HG03066 (cell line): Measurements from ENCODE around the gene IGSF21.
"Not testable (repeated sequence)": the region's sequence is repeated elsewhere in the genome, so short reads cannot be mapped to it uniquely, and the experiment has no call there.

Experiments
- ATAC-seq: cut with Tn5 transposase; IDR thresholded peaks from one replicate; pipeline ENCODE4 v1.9.1; 2021; ENCODE audit warnings: low read depth; ENCODE audit not compliant: unreplicated experiment

Gene IGSF21

GRCh38 chr1:18343581-18343980 lies 236.0 kb downstream of the IGSF21 start:
- no peak for ATAC-seq

DNA sequence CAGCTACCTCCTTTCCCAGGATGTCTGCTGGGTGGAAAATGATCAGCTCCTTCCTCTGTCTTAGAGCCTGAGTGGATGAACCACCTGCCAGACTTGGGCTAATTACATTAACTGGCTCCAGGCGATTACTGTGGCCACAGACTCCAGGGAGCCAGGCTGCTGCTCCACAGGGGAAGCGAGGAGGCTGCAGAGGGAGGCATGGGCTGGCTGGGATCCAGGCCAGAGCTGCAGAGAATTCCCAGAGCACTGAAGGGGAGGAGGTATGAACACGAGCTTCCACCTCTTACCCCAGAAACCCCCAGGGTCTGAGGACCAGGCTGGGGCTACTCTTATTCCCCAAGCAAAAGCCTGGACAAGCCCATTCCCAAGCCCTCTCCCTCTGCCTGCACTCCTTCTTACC lies 237.2 kb downstream of the IGSF21 start:
- no peak for ATAC-seq

GRCh38 chr1:18347559-18347958 lies 240.0 kb downstream of the IGSF21 start:
- ATAC-seq = no peak

- ATAC-seq = no peak
Measured at GRCh38 chr1:18348354-18348753, 240.8 kb downstream of the IGSF21 start.

- ATAC-seq = no peak
Measured at GRCh38 chr1:18350747-18351146, 243.1 kb downstream of the IGSF21 start.

- ATAC-seq = no peak
Measured at GRCh38 chr1:18351735-18352134, 244.1 kb downstream of the IGSF21 start.

DNA sequence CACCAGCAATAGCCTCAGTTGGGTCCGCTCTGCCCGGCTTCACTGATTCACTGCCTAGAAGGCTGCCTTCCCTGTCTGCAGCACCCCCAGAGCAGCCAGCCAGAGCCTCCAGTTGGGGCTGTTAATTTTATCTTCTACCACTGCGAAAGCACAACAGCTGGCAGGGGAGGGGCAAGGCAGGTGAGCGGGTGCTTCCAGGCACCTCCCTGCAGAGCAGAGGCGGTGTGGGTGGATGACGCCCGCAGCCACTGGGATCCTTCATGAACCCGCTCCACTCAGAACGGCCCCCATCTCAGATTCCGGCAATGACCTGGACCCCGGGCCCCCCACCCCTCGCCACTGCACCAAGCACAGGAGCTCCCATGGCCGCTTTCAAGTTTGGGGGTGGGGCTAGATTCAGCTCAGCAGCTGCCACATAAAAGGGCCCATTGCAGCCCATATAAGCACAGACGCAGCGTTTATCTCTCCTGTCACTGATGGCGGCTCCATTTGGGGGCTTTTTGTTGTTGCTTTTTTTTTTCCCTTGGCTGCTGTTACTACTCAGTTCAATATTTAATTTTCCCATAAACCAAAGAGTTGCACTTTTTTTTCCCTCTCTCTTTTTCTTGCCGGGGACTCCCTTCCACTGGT lies 245.2 kb downstream of the IGSF21 start:
- ATAC-seq = no peak

DNA sequence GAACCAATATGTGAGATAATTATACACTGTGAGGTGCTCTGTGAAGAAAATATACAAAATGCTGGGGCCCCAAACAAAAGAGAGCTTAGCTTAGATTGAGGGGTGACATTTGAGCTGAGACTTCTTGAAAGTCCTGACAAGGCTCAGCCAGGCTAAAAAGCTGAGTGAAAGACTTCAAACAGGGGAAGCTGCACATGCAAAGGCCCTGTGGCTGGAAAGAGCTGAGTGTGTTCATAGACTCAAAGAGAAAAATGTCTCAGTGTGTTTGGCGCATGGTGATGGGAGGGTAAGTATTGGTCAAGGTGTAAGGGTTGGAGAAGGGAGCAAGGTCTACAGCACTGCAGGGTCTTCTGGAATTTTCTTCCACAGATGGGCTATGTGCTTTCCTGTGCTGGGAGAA lies 245.9 kb downstream of the IGSF21 start:
- ATAC-seq = no peak

- ATAC-seq = no peak
Measured at GRCh38 chr1:18353992-18354391, 246.4 kb downstream of the IGSF21 start.

- ATAC-seq = no peak
Measured at GRCh38 chr1:18354612-18355011, 247.0 kb downstream of the IGSF21 start.

- ATAC-seq = no peak
Measured at GRCh38 chr1:18357622-18358230, 250.1 kb downstream of the IGSF21 start.

GRCh38 chr1:18358600-18358999 lies 251.0 kb downstream of the IGSF21 start:
- no peak for ATAC-seq

DNA sequence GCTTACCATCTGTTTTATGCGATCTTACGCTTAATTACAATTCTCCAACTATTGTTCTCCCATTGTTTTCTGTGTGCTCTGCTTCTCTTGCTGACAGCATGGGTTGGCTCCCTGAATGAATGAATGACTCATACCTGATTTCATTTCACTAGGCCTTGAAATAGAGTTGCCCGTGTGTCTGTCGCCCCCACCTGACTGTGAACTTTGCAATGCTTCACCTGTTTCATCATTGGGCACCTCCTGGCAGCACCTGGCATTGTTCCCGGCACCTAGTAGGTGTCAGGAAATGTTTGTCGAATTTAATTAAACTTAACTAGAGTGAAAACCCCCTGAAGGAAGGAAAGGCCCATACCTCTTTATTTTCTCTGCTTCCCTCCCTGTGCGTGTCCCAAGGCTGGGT lies 252.7 kb downstream of the IGSF21 start:
- no peak for ATAC-seq

- ATAC-seq = no peak
Measured at GRCh38 chr1:18362150-18362549, 254.6 kb downstream of the IGSF21 start.

DNA sequence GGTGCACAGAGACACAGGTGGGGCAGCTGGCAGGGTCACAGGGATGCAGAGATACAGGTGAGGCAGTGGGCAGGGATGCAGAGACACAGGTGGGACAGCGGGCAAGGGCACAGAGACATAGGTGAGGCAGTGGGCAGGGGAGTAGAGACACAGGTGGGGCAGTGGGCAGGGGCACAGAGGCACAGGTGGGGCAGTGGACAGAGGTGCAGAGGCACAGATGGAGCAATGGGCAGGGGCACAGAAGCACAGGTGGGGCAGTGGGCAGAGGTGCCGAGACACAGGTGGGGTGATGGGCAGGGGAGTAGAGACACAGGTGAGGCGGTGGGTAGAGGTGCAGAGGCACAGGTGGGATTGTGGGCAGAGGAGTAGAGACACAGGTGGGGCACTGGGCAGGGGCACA lies 255.8 kb downstream of the IGSF21 start:
- no peak for ATAC-seq

DNA sequence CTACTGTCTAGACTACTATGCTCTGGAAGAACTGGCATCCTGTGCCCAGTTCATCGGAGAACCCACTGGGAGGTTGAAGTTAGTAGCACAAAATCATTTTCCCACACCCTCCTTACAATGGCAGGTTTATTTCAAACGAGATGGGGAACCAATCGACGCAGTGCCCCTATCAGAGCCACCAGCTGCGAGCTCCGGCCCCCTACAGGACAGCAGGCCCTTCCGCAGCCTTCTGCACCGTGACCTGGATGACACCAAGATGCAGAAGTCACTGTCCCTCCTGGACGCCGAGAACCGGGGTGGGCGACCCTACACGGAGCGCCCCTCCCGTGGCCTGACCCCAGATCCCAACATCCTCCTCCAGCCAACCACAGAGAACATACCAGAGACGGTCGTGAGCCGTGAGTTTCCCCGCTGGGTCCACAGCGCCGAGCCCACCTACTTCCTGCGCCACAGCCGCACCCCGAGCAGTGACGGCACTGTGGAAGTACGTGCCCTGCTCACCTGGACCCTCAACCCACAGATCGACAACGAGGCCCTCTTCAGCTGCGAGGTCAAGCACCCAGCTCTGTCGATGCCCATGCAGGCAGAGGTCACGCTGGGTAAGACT lies 257.6 kb downstream of the IGSF21 start:
- ATAC-seq = no peak

GRCh38 chr1:18372505-18372904 lies 264.9 kb downstream of the IGSF21 start:
- not testable (repeated sequence) for ATAC-seq

GRCh38 chr1:18373151-18373550 lies 265.6 kb downstream of the IGSF21 start:
- ATAC-seq = no peak

DNA sequence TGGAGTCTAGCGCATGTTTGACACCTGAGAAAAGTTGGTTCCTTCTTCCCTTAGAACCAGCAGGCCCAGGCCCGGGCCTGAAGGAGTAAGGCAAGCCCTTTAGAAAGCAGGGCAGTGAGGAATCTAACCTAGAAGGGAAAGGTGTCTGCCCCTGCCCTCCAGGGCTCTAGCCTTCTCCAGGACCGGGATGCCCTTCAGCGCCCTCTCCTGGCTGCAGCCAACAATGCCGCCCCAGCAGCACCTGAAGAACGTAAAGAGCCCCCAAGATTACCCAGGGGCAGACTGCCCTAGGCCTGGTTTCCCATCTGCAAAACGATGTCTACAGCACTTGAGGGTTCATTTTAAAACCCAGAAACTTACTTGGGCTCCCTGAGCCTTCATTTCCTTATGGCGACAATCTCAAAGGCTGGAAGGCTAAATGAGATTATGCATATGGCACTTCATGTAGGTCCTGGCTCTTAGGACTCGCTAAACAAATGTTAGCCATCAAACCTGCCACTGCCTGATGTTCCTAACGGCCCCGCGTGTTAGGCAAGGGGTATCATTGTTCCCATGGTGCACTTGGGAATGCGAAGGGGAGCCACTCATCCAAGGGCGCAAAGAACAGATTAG lies 266.4 kb downstream of the IGSF21 start:
- ATAC-seq = no peak

DNA sequence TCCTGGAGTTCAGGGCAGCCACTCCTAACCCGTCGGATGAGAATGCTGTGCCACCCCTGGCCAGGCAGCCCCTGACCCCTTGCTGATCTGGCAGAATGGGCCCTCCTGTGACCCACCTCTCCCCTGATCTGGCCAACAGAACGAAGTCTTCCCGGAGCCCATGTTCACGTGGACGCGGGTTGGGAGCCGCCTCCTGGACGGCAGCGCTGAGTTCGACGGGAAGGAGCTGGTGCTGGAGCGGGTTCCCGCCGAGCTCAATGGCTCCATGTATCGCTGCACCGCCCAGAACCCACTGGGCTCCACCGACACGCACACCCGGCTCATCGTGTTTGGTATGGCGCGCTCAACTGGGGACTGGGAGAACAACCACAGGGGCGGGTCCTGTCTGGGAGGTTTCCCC lies 269.1 kb downstream of the IGSF21 start:
- no peak for ATAC-seq

DNA sequence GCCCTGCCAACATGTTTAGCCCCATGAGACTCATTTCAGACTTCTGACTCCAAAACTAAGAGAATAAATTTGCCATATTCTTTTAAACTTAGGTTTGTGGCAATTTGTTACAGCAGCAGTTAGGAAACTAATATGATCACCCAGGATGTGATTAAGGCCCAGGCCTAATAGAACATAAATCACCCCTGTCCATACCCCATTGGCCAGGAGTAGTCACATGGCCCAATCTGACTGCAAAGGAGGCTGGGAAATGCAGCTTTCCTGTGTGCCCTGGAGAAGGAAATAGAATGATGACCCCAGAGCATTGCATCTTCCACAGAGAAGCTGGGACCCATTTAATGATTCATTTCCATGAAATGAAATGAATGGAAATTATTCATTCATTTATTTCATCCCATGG lies 272.7 kb downstream of the IGSF21 start:
- no peak for ATAC-seq

DNA sequence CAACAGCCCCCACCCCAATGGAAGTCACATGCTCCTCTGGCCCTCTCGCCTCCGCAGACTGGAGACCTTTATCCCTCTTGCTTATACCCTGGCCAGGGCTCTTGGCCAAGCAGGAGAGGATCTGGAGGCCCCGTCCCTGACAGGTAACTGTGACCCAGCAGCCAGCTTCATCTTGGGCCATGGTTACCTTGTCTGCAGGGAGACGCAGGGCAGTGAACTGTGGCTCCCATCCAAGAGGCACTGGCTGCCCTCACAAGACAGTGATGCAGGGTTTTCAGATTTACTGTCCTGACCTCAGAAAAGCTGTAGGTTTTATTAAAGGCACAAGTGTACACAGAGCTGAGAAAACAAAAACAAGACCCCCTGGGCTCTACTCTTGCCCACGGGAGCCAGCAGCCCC lies 276.5 kb downstream of the IGSF21 start:
- no peak for ATAC-seq
